GM23248 (cell line): ENCODE results near the gene PFKFB1.

ENCODE experiments used
- EZH2 ChIP-seq: fragments of 200-600 bp; sonication (generic); IDR thresholded peaks from 2 replicates; pipeline ENCODE4 v1.6.1; 2018; ENCODE audit warnings: antibody characterized with exemption, mild to moderate bottlenecking; ENCODE audit not compliant: insufficient read depth, poor library complexity, severe bottlenecking
- EZH2phosphoT487 ChIP-seq: fragments of 200-600 bp; sonication (generic); IDR thresholded peaks from 2 replicates; pipeline ENCODE4 v1.6.1; 2018; ENCODE audit warnings: antibody characterized with exemption, moderate library complexity, mild to moderate bottlenecking, low read depth; ENCODE audit not compliant: insufficient read depth

DNA sequence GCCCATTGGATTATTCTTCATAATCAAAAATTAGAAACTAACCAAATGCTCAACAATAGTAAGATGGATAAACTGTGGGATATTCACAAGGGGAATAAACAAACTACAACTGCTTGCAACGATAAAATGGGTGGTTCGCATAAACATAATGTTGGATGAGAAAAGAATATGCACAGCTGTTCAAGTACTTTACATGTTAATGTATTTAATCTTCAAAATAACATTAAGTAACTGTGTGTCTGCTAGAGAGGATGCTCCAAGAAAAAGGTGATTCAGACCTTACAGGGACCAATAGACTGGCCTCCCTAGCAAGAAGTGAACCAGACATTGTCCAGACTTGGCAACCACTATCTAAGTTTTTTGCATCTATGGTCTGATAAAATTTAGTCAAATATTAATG lies 2.3 kb downstream of the PFKFB1 start:
- TF ChIP-seq EZH2phosphoT487 (no peak), EZH2 (no peak)
